NCI-H510A (cell line): ENCODE results near the gene FAM13C.
"Not testable (repeated sequence)": the region's sequence is repeated elsewhere in the genome, so short reads cannot be mapped to it uniquely, and the experiment has no call there.

ENCODE experiments used
- DNase-seq: peaks from one replicate; lab custom pipeline; 2025; lab: John Stamatoyannopoulos, UW

The FAM13C gene

GRCh38 chr10:59234194-59234593 lies 128.2 kb downstream of the FAM13C start:
- DNase-seq, result no peak

- no peak for DNase-seq
Measured at GRCh38 chr10:59229441-59229840, 132.9 kb downstream of the FAM13C start.

- DNase-seq, result no peak
Measured at GRCh38 chr10:59227136-59227673, 135.1 kb downstream of the FAM13C start.

DNA sequence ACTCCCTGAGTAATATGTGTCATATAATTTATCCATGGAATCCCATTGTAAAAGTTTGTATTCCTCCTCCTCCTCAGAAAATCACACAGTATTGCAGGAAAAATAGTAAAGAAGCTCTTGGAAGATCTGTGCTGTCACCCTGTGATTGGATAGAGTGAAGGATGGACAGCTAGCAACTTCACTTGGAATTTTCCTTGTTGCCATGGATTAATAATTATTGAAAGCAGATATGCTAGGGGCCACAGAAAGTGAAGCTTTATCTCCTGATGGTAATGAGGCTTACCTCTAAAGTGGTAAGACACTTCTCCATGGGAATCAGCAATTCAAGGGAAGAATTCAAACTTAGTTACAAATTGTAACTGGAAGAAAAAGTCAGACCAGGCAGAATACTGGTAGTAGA lies 137.1 kb downstream of the FAM13C start:
- no peak for DNase-seq

- not testable (repeated sequence) for DNase-seq
Measured at GRCh38 chr10:59223597-59223996, 138.8 kb downstream of the FAM13C start.

DNA sequence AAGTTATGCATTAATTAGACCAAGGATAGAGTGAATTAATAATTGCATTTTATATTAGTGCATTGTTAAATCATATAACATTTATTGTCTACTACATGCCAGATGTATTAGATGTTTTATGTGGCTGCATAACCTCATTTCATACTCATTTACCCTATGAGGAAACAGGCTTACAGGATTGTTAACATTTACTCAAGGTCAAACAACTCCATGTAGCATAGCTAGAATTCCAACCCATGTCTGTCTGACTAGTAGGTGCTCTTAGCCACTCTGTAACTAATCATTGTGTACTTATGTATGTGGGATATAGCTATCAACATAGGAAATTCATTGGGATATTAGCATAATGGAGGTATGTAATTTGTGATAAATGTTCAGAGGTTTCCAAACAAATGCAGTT lies 139.6 kb downstream of the FAM13C start:
- DNase-seq, result no peak

GRCh38 chr10:59216178-59216869 lies 146.0 kb downstream of the FAM13C start:
- DNase-seq, result no peak

DNA sequence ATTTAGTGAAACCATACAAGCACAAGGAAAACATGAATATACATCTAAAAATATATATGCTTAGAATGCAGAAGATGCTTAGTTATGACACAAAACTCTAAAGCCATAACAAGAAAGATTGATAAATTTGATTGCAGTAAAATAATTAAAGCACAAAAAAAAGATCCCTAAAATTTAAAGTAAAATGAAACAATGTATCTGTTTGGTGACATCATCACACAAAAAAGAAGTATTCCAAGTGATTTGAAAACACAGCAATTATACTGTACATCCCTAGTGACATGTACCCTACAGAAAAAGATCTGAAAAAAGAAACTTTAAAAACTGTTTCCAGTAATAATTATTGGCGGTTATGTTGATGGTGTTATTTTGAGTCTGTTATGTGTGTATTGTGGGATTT lies 148.2 kb downstream of the FAM13C start:
- no peak for DNase-seq

GRCh38 chr10:59212301-59212798 lies 150.0 kb downstream of the FAM13C start:
- DNase-seq, result no peak

- DNase-seq, result no peak
Measured at GRCh38 chr10:59206204-59206720, 156.1 kb downstream of the FAM13C start.
